HEK293 (cell line): Measurements from ENCODE around the gene MTPN.
A peak's percentile ranks its signal among the peaks of the same experiment; 100 is the strongest.

Source experiments
- FEZF1 ChIP-seq: fragments of 450-650 bp; formaldehyde crosslinking; IDR thresholded peaks from 2 replicates; pipeline ENCODE4 v1.5.1; 2016; ENCODE audit warnings: missing biosample characterization, missing genetic modification characterization
- GLIS1 ChIP-seq: fragments of 450-650 bp; formaldehyde crosslinking; IDR thresholded peaks from 2 replicates; pipeline ENCODE4 v1.5.1; 2016; ENCODE audit warnings: missing biosample characterization, missing genetic modification characterization
- GLIS2 ChIP-seq: fragments of 450-650 bp; formaldehyde crosslinking; IDR thresholded peaks from 2 replicates; pipeline ENCODE4 v1.5.1; 2016; ENCODE audit warnings: missing biosample characterization, missing genetic modification characterization
- OVOL3 ChIP-seq: fragments of 450-650 bp; formaldehyde crosslinking; IDR thresholded peaks from 2 replicates; pipeline ENCODE4 v1.5.1; 2016; ENCODE audit warnings: missing biosample characterization, missing genetic modification characterization
- PRDM1 ChIP-seq: fragments of 450-650 bp; formaldehyde crosslinking; IDR thresholded peaks from 2 replicates; pipeline ENCODE4; 2016; ENCODE audit warnings: missing biosample characterization, missing genetic modification characterization
- SCRT1 ChIP-seq: fragments of 450-650 bp; formaldehyde crosslinking; IDR thresholded peaks from 2 replicates; pipeline ENCODE4 v1.5.1; 2016; ENCODE audit warnings: missing biosample characterization, missing genetic modification characterization, borderline replicate concordance
- SCRT2 ChIP-seq: fragments of 450-650 bp; formaldehyde crosslinking; IDR thresholded peaks from 2 replicates; pipeline ENCODE4 v1.5.1; 2016; ENCODE audit warnings: missing biosample characterization, missing genetic modification characterization
- SP3 ChIP-seq: fragments of 450-650 bp; formaldehyde crosslinking; IDR thresholded peaks from 2 replicates; pipeline ENCODE4 v1.5.1; 2016; ENCODE audit warnings: missing biosample characterization, missing genetic modification characterization
- WT1 ChIP-seq: fragments of 450-650 bp; formaldehyde crosslinking; IDR thresholded peaks from 2 replicates; pipeline ENCODE4 v1.5.1; 2016; ENCODE audit warnings: missing biosample characterization, missing genetic modification characterization
- ZBTB1 ChIP-seq: fragments of 450-650 bp; formaldehyde crosslinking; IDR thresholded peaks from 2 replicates; pipeline ENCODE4 v1.5.1; 2016; ENCODE audit warnings: missing biosample characterization, missing genetic modification characterization
- ZBTB48 ChIP-seq: fragments of 450-650 bp; formaldehyde crosslinking; IDR thresholded peaks from 2 replicates; pipeline ENCODE4 v1.5.1; 2016; ENCODE audit warnings: missing biosample characterization, missing genetic modification characterization
- ZFP37 ChIP-seq: fragments of 450-650 bp; formaldehyde crosslinking; IDR thresholded peaks from 2 replicates; pipeline ENCODE4 v1.5.1; 2016; ENCODE audit warnings: missing biosample characterization, missing genetic modification characterization
- ZNF10 ChIP-seq: fragments of 450-650 bp; formaldehyde crosslinking; IDR thresholded peaks from 2 replicates; pipeline ENCODE4 v1.5.1; 2017; ENCODE audit warnings: missing biosample characterization, missing genetic modification characterization
- ZNF132 ChIP-seq: fragments of 450-650 bp; formaldehyde crosslinking; IDR thresholded peaks from 2 replicates; pipeline ENCODE4 v1.5.1; 2017; ENCODE audit warnings: missing biosample characterization, missing genetic modification characterization, borderline replicate concordance
- ZNF140 ChIP-seq: fragments of 450-650 bp; formaldehyde crosslinking; IDR thresholded peaks from 2 replicates; pipeline ENCODE4 v1.5.1; 2016; ENCODE audit warnings: missing biosample characterization, missing genetic modification characterization
- ZNF202 ChIP-seq: fragments of 450-650 bp; formaldehyde crosslinking; IDR thresholded peaks from 2 replicates; pipeline ENCODE4 v1.5.1; 2016; ENCODE audit warnings: missing biosample characterization, missing genetic modification characterization, borderline replicate concordance
- ZNF214 ChIP-seq: fragments of 450-650 bp; formaldehyde crosslinking; IDR thresholded peaks from 2 replicates; pipeline ENCODE4 v1.5.1; 2017; ENCODE audit warnings: missing biosample characterization, mild to moderate bottlenecking, missing genetic modification characterization, borderline replicate concordance
- ZNF23 ChIP-seq: fragments of 450-650 bp; formaldehyde crosslinking; IDR thresholded peaks from 2 replicates; pipeline ENCODE4 v1.5.1; 2016; ENCODE audit warnings: missing biosample characterization, missing genetic modification characterization, borderline replicate concordance
- ZNF311 ChIP-seq: fragments of 450-650 bp; formaldehyde crosslinking; IDR thresholded peaks from 2 replicates; pipeline ENCODE4 v1.5.1; 2017; ENCODE audit warnings: missing biosample characterization, missing genetic modification characterization, borderline replicate concordance
- ZNF324 ChIP-seq: fragments of 450-650 bp; formaldehyde crosslinking; IDR thresholded peaks from 2 replicates; pipeline ENCODE4 v1.5.1; 2016; ENCODE audit warnings: missing biosample characterization, missing genetic modification characterization
- ZNF354C ChIP-seq: fragments of 450-650 bp; formaldehyde crosslinking; IDR thresholded peaks from 2 replicates; pipeline ENCODE4 v1.5.1; 2016; ENCODE audit warnings: missing biosample characterization, missing genetic modification characterization, low read depth, borderline replicate concordance
- ZNF510 ChIP-seq: fragments of 450-650 bp; formaldehyde crosslinking; IDR thresholded peaks from 2 replicates; pipeline ENCODE4 v1.5.1; 2018; ENCODE audit warnings: mild to moderate bottlenecking, missing genetic modification characterization, missing biosample characterization; ENCODE audit not compliant: insufficient replicate concordance
- ZNF521 ChIP-seq: fragments of 450-650 bp; formaldehyde crosslinking; IDR thresholded peaks from 2 replicates; pipeline ENCODE4 v1.5.1; 2017; ENCODE audit warnings: missing biosample characterization, mild to moderate bottlenecking, missing genetic modification characterization
- ZNF544 ChIP-seq: fragments of 450-650 bp; formaldehyde crosslinking; IDR thresholded peaks from 2 replicates; pipeline ENCODE4 v1.5.0; 2017; ENCODE audit warnings: missing biosample characterization, missing genetic modification characterization
- ZNF585B ChIP-seq: fragments of 450-650 bp; formaldehyde crosslinking; IDR thresholded peaks from 2 replicates; pipeline ENCODE4 v1.5.1; 2016; ENCODE audit warnings: missing biosample characterization, missing genetic modification characterization
- ZNF623 ChIP-seq: fragments of 450-650 bp; formaldehyde crosslinking; IDR thresholded peaks from 2 replicates; pipeline ENCODE4 v1.5.1; 2016; ENCODE audit warnings: missing biosample characterization, missing genetic modification characterization
- ZNF664 ChIP-seq: fragments of 450-650 bp; formaldehyde crosslinking; IDR thresholded peaks from 2 replicates; pipeline ENCODE4 v1.5.1; 2016; ENCODE audit warnings: missing biosample characterization, missing genetic modification characterization
- ZNF76 ChIP-seq: fragments of 450-650 bp; formaldehyde crosslinking; IDR thresholded peaks from 2 replicates; pipeline ENCODE4; 2016; ENCODE audit warnings: low read depth, missing biosample characterization, missing genetic modification characterization, borderline replicate concordance
- ZNF777 ChIP-seq: fragments of 450-650 bp; formaldehyde crosslinking; IDR thresholded peaks from 2 replicates; pipeline ENCODE4 v1.5.1; 2017; ENCODE audit warnings: missing biosample characterization, missing genetic modification characterization, borderline replicate concordance
- ZNF843 ChIP-seq: fragments of 450-650 bp; formaldehyde crosslinking; IDR thresholded peaks from 2 replicates; pipeline ENCODE4 v1.5.1; 2016; ENCODE audit warnings: missing biosample characterization, missing genetic modification characterization
- ZXDB ChIP-seq: fragments of 450-650 bp; formaldehyde crosslinking; IDR thresholded peaks from 2 replicates; pipeline ENCODE4 v1.5.1; 2016; ENCODE audit warnings: missing biosample characterization, missing genetic modification characterization
- TF ChIP-seq, protein P1 (sequence below): fragments of 450-650 bp; formaldehyde crosslinking; IDR thresholded peaks from 2 replicates; pipeline ENCODE4 v1.5.1; 2016; ENCODE audit warnings: missing biosample characterization, missing genetic modification characterization, low read depth
- TF ChIP-seq, protein P2 (sequence below): fragments of 450-650 bp; formaldehyde crosslinking; IDR thresholded peaks from 2 replicates; pipeline ENCODE4 v1.5.1; 2016; ENCODE audit warnings: missing biosample characterization, missing genetic modification characterization, borderline replicate concordance
- TF ChIP-seq, protein P3 (sequence below): fragments of 450-650 bp; formaldehyde crosslinking; IDR thresholded peaks from 2 replicates; pipeline ENCODE4 v1.5.1; 2017; ENCODE audit warnings: missing biosample characterization, missing genetic modification characterization
- TF ChIP-seq, protein P4 (sequence below): fragments of 450-650 bp; formaldehyde crosslinking; IDR thresholded peaks from 2 replicates; pipeline ENCODE4 v1.5.1; 2016; ENCODE audit warnings: missing biosample characterization, missing genetic modification characterization

MTPN gene

DNA sequence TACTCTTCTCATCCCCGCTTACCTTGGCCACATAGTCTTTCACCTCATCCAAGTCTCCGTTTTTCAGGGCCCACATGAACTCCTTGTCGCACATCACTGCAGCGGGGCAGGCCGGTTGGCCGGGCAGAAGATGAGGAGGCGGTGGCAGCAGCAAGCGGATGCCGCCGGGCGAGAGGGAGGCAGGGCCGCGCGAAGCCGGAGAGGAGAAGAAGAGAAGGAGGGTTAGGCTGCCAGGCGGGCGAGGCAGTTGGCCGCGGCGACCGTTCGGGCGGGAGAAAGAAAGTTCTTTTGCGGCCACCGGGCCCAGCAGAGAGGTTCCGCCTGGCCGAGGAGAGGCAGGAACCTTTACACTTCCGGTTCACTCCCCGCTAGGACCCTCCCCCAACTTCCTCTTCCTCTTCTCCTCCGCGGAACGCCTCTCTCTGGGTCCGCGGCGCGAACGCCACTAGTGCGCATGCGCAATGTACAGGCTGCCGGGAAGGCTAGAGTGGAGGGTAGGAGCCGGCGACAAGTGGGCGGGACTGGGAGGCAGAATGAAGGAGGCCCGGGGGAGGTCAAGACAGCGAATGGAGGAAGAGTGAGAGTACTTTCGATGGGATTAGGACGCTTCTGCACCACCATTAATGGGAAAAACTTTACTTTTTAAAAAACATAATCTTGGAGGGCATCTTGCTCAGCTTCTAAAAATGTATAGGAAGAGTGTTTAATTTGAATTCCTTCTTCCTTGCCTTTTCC, at the start of gene MTPN (continued):
- TF ChIP-seq SCRT2 (peak; percentile 91), ZNF214 (tag by site-specific recombination) (no peak), WT1 (tag by site-specific recombination) (no peak), PRDM1 (tag by site-specific recombination) (peak; percentile 98), ZNF76 (peak; percentile 82), ZBTB48 (tag by site-specific recombination) (no peak), ZNF140 (tag by site-specific recombination) (no peak), ZNF354C (no peak), ZXDB (tag by site-specific recombination) (0 out of 2 replicates have a peak, but pooled peaks have one; percentile 75), ZNF132 (no peak), ZNF664 (tag by site-specific recombination) (no peak), SCRT1 (tag by site-specific recombination) (peak; percentile 87), FEZF1 (no peak), ZNF23 (no peak), ZNF843 (tag by site-specific recombination) (peak; percentile 23; the same call in 1 of the 2 replicates), ZNF324 (tag by site-specific recombination) (no peak), ZBTB1 (tag by site-specific recombination) (no peak), ZNF311 (tag by site-specific recombination) (no peak), ZNF510 (tag by site-specific recombination) (no peak), GLIS2 (tag by site-specific recombination) (peak; percentile 38; the same call in 1 of the 2 replicates), ZNF623 (0 out of 2 replicates have a peak, but pooled peaks have one; percentile 10), ZNF202 (tag by site-specific recombination) (no peak), ZFP37 (no peak; the same call in 1 of the 2 replicates), ZNF544 (tag by site-specific recombination) (no peak), ZNF777 (no peak), GLIS1 (tag by site-specific recombination) (peak; percentile 54; the same call in 1 of the 2 replicates), ZNF521 (no peak), OVOL3 (tag by site-specific recombination) (0 out of 2 replicates have a peak, but pooled peaks have one; percentile 60), SP3 (tag by site-specific recombination) (peak; percentile 80), ZNF585B (tag by site-specific recombination) (no peak), ZNF10 (tag by site-specific recombination) (no peak)
- TF ChIP-seq, protein P1, sequence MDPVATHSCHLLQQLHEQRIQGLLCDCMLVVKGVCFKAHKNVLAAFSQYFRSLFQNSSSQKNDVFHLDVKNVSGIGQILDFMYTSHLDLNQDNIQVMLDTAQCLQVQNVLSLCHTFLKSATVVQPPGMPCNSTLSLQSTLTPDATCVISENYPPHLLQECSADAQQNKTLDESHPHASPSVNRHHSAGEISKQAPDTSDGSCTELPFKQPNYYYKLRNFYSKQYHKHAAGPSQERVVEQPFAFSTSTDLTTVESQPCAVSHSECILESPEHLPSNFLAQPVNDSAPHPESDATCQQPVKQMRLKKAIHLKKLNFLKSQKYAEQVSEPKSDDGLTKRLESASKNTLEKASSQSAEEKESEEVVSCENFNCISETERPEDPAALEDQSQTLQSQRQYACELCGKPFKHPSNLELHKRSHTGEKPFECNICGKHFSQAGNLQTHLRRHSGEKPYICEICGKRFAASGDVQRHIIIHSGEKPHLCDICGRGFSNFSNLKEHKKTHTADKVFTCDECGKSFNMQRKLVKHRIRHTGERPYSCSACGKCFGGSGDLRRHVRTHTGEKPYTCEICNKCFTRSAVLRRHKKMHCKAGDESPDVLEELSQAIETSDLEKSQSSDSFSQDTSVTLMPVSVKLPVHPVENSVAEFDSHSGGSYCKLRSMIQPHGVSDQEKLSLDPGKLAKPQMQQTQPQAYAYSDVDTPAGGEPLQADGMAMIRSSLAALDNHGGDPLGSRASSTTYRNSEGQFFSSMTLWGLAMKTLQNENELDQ (tag by site-specific recombination): no peak
- TF ChIP-seq, protein P2, sequence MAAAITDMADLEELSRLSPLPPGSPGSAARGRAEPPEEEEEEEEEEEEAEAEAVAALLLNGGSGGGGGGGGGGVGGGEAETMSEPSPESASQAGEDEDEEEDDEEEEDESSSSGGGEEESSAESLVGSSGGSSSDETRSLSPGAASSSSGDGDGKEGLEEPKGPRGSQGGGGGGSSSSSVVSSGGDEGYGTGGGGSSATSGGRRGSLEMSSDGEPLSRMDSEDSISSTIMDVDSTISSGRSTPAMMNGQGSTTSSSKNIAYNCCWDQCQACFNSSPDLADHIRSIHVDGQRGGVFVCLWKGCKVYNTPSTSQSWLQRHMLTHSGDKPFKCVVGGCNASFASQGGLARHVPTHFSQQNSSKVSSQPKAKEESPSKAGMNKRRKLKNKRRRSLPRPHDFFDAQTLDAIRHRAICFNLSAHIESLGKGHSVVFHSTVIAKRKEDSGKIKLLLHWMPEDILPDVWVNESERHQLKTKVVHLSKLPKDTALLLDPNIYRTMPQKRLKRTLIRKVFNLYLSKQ (tag by site-specific recombination): no peak
- TF ChIP-seq, protein P3, sequence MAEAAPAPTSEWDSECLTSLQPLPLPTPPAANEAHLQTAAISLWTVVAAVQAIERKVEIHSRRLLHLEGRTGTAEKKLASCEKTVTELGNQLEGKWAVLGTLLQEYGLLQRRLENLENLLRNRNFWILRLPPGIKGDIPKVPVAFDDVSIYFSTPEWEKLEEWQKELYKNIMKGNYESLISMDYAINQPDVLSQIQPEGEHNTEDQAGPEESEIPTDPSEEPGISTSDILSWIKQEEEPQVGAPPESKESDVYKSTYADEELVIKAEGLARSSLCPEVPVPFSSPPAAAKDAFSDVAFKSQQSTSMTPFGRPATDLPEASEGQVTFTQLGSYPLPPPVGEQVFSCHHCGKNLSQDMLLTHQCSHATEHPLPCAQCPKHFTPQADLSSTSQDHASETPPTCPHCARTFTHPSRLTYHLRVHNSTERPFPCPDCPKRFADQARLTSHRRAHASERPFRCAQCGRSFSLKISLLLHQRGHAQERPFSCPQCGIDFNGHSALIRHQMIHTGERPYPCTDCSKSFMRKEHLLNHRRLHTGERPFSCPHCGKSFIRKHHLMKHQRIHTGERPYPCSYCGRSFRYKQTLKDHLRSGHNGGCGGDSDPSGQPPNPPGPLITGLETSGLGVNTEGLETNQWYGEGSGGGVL (tag by site-specific recombination): no peak; the same call in 1 of the 2 replicates
- TF ChIP-seq, protein P4, sequence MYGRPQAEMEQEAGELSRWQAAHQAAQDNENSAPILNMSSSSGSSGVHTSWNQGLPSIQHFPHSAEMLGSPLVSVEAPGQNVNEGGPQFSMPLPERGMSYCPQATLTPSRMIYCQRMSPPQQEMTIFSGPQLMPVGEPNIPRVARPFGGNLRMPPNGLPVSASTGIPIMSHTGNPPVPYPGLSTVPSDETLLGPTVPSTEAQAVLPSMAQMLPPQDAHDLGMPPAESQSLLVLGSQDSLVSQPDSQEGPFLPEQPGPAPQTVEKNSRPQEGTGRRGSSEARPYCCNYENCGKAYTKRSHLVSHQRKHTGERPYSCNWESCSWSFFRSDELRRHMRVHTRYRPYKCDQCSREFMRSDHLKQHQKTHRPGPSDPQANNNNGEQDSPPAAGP (tag by site-specific recombination): no peak
